Lower leg skin (tissue), 3 donors: ENCODE results near the gene HDAC7.

Experiments used
- CTCF ChIP-seq, 3 donors: fragments of 450-650 bp; IDR thresholded peaks; one replicate each; pipeline ENCODE4 v1.5.1; 2016; ENCODE audit warnings: antibody characterized with exemption in 3 of 3, mild to moderate bottlenecking in 3 of 3, moderate library complexity in 2 of 3
- POLR2A ChIP-seq, 2 donors: fragments of 450-650 bp; IDR thresholded peaks; one replicate each; pipeline ENCODE4 v1.6.1; 2016 to 2017; ENCODE audit warnings: antibody characterized with exemption in 2 of 2, mild to moderate bottlenecking in 1 of 2, moderate library complexity in 1 of 2

- TF ChIP-seq CTCF (IDR thresholded peaks at IDR 0.05) (no peak), POLR2A (IDR thresholded peaks at IDR 0.05) (no peak)
Measured at GRCh38 chr12:47736216-47736615, 83.5 kb downstream of the HDAC7 start.
